ENCODE measurements around the gene BRMS1L.

Gene BRMS1L

DNA sequence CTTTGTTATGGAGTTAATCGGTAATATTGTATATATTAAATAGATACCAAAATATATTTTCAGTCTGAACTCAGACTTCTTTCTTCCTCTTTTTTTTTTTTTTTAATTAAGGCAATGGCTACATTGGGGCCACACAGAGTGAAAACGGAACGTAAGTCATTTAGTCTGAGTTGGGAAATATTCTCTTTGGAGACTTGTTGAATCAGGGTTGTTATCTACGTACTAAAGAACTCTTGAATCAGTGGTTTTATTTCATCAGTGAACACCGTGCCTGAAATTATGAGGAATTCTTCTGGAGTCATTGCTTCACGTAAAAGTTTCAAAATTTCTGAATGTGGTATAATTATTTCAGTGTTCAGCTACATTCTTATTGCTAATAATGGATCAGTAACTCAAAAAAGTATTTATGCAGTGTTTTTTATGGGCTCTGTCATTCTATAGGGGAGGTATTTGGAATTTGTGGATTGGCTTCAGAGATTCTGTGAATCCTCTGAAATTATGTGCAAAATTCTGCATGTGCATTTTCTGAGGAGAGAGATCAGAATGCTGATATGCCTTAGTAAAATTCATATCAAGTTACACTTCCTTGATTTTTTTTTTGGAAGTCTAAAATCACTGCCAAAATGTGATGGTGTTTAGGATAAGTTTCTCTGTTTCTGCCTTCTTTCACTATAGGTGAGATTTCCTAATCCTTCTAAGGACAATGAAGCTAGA is 39.6 kb downstream of the BRMS1L start:
- no peak for DNase-seq (ENCODE audit: low spot score)

DNA sequence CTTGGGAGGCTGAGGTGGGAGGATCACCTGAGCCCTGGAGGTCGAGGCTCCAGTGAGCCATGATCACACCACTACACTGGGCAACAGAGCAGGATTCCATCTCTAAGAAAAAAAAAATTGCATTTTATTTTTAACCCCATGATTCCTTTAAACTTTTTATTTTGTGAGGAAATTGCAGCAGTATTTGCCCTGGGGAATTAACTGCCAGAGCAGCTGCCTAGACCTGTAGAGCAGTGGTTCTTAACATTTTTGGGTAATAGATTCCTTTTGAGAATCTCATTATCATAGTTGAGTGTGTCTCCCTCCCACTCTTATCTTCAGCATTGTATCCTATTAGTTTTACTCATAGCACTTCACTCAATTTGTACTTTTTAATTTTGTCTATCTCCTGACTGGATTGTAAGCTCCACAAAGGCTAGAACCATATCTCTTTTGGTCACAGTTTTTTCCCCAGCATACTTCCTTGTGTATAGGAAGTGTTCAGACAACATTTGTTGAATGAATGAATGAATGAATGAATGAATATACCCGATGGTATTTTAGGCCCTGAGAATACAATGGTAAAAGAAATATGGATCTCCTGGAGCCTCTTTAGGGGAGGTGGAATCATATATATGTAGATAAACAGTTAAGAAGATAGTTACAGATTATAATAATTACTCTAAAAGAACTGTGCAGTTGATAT is 40.6 kb downstream of the BRMS1L start:
- DNase-seq (ENCODE audit: low spot score): no peak

DNA sequence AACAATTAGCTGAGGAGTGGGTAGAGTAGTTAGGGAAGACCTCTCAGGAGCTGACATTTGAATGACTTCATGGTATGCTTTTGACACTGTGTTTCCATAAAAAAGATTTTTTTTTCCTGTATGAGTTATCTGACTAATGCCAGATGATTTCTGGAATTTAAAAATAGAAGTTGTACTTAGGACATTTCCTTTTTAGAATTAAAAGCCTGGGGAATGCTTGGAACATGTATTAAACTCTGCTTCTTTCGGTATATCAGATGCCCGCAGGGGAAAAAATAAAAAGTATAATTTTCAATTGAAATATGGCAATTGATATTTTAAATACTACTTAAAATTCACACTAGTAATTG is 41.1 kb downstream of the BRMS1L start:
- DNase-seq (ENCODE audit: low spot score): no peak

GRCh38 chr14:35875296-35875695 is 49.2 kb downstream of the BRMS1L start:
- DNase-seq (ENCODE audit: low spot score): no peak

- no peak for DNase-seq (ENCODE audit: low spot score)
Measured at GRCh38 chr14:35877276-35877675, 51.1 kb downstream of the BRMS1L start.

- DNase-seq (ENCODE audit: low spot score): no peak
Measured at GRCh38 chr14:35878272-35879150, 52.4 kb downstream of the BRMS1L start.

DNA sequence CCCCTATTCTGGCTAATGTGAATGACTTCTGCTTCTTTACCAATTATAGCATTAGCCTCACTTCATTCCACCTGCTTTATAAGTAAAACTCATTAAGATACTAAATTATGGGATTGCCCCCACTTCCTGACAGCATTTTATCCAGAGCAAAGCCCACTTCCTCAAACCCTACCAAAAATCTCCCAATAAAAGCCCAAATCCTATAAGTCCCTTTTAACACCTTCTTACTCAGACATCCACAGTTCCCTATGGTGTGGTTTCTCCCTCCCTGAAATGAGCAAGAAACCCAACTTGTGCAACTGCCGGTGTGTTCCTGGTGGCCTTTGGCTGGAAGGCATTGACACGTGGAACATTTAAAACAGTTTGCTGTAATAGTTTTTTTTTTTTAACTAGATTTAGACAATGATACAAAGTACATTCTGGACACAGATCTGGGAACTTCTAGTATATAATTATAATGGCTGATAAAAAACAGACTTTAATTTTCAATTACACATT is 53.1 kb downstream of the BRMS1L start:
- no peak for DNase-seq (ENCODE audit: low spot score)

DNA sequence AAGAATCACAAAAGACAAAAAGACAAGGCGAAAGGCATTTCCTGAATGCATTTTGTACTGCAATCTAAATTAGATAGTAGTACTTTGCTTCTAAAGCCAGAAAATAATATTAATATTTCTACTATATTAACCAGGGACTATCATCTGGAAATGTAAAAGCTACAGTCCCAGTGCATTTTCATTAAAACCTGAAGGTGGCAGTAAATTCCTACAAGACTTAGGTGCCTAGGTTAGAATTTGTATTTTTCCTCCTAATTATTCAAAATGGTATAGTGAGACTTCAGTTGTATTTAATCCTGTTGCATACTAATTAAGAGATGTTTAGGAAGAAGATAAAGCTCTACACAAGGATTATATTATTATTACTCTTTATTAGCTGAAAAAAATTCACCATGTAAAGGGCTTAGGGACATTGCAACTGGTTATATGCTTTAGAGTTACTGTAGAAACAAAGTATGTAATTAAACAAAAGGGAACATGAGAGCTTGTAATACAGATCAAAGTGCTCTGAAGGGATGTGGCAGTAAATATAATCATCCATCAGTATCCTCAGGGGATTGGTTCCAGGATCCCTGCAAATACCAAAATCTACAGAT is 53.6 kb downstream of the BRMS1L start:
- peak; percentile 30 for DNase-seq (ENCODE audit: low spot score)

DNA sequence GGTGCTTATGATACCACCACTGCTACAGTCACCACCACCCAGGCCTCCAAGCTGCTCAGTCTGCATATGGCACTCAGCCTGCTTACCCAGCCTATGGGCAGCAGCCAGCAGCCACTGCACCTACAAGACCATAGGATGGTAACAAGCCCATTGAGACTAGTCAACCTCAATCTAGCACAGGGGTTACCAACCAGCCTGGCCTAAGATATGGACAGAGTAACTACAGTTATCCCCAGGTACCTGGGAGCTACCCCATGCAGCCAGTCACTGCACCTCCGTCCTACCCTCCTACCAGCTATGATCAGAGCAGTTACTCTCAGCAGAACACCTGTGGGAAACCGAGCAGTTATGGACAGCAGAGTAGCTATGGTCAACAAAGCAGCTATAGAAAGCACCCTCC is 55.1 kb downstream of the BRMS1L start:
- DNase-seq (ENCODE audit: low spot score): no peak

DNA sequence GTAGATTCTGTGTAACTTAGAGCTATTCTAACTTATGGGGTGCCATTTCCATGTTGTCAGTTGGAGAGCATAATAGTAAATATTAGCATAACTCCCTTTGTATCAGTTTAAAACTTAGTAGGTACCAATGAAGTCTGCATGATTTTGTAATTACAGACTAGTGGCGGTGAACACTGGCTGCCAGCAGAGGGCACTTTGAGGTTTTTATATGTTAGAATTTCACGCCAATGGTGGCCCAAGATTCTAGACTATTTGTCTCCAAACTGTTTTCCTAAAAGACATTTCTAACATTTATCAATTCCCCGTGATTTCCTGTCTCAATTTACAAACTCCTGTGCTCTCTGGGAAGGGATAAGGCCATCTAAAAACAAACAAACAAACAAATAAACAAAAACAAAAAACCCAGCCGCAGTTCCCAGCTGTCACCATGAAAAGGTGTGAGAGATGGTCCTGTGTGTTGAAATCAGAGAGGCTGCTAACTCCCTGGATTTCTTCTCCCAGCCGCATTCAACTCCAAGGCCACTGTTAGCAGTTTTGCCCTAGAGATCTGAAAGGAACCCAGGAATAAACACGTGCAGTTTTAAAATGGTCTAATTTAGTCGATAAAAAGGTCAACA is 57.6 kb downstream of the BRMS1L start:
- DNase-seq (ENCODE audit: low spot score): peak; percentile 26

DNA sequence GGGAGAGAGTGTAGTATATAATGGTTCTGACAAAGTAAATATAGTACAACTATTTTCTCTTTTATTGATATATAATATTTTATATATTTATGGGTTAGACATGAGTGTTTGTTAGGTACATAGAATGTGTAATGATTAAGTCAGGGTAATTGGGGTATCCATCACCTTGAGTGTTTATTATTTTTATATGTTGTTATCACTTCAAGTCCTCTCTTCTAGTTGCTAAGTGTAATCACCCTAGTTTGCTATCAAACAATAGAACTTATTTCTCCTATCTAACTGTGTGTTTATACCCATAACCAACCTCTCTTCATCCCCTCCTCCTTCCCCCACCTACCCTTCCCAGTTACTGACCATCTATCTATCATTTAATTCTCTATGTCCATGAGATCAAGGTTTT is 64.2 kb downstream of the BRMS1L start:
- no peak for DNase-seq (ENCODE audit: low spot score)

GRCh38 chr14:35895256-35895655 is 69.1 kb downstream of the BRMS1L start:
- DNase-seq (ENCODE audit: low spot score): no peak

DNA sequence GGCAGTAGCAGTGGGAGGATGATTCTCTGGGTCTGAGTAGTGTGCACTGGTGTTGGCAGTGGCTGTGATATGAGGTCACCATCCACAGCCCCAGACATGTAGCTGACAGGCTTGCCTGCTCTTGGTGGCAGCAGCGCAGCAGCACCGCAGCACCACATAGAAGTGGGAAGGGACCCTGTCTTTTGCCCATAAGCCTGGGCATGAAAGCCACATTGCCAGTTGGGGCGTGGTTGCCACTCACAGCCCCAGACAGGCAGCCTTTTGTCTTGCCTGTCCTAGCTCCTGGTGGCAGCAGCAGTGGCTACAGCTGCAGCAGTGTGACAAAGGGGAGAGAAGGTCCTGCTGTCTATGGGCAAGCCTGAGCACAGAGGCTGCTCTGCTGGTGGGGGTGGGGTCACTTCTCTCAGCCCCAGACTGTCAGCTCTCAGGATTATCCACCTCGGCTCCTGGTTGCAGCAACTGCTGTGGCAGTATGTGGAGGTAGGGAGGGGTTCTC is 71.5 kb downstream of the BRMS1L start:
- no peak for DNase-seq (ENCODE audit: low spot score)

- DNase-seq (ENCODE audit: low spot score): no peak
Measured at GRCh38 chr14:35898217-35898775, 72.2 kb downstream of the BRMS1L start.

GRCh38 chr14:35900741-35901140 is 74.6 kb downstream of the BRMS1L start:
- DNase-seq (ENCODE audit: low spot score): no peak

DNA sequence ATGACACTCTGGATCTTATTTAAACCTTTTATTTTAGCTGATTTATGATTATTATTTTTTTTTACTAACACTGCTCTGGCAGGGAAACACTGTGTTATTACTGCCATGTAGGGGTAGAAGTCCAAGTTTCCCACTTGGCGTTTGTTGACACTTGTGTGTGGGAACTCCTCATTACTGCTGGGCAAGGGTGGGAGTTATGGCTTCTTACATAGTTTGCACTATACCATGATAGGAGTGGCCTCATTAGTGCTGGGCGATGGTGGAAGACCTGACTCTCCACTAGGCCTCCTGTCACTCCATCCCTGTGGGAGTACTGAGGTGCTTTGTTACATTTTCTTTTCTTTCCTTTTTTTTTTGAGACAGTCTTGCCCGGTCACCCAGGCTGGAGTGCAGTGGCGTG is 83.5 kb downstream of the BRMS1L start:
- no peak for DNase-seq (ENCODE audit: low spot score)

GRCh38 chr14:35910191-35910590 is 84.1 kb downstream of the BRMS1L start:
- no peak for DNase-seq (ENCODE audit: low spot score)

DNA sequence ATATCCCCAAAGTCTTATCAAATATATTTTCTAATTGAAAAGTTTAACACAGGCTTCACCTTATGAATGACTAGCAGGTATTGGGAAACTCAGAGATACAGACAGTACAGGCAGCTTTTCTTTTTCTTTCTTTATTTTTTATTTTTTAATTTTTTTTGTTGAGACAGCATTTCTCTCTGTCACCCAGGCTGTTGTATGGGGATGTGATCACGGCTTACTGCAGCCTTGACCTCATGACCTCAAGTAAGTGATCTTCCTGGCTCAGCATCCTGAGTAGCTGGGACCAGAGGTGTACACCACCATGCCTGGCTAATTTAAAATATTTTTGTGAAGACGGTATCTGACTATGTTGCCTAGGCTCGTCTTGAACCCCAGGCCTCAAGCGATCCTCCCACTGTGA is 85.0 kb downstream of the BRMS1L start:
- DNase-seq (ENCODE audit: low spot score): no peak

GRCh38 chr14:35915185-35915584 is 89.0 kb downstream of the BRMS1L start:
- no peak for DNase-seq (ENCODE audit: low spot score)

DNA sequence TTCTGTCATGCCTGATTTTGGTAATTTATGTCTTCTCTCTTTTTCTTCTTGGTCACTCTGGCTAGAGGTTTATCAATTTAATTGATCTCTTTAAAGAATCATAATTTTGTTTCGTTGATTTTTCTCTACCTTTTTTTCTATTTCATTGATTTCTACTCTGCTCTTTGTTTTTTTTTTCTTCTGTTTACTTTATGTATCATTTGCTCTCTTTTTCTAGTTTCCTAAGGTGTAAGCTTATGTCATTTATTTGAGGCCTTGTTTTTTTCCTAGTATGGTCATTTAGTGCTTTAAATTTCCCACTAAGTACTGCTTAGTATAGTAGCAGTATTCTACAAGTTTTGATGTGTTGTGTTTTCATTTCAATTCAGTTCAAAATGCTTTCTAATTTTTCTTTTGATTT is 89.6 kb downstream of the BRMS1L start:
- no peak for DNase-seq (ENCODE audit: low spot score)
